Hepatocyte (in vitro differentiated cells): ENCODE data around the gene CDH12.

Experiments
- EZH2 ChIP-seq: fragments of 200-600 bp; sonication (generic); IDR thresholded peaks from 2 replicates; pipeline ENCODE4 v1.6.1; 2016; ENCODE audit warnings: antibody characterized with exemption, mild to moderate bottlenecking, borderline replicate concordance
- TF ChIP-seq, protein P1 (sequence below): fragments of 200-600 bp; sonication (generic); IDR thresholded peaks from 2 replicates; pipeline ENCODE4 v1.5.1; 2016; ENCODE audit warnings: antibody characterized with exemption, mild to moderate bottlenecking; ENCODE audit not compliant: poor library complexity

DNA sequence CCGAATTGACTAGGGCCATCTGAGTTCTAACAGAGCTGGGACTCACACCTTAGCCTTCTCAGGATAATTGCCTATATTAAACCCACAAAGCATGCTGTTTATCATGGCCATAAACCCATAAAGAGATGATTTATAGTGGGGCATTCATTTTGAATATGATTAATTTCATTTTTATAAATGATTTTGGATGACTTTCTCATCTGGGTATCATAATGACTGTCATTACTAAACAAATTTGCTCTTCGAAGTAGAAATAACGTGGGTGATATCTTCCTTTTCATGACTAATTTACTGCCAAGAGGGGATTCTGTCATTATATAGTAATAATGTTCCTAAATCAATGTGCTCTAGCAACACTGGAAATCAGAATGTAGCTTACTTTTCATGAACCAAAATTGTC, 498.2 kb downstream of the CDH12 start:
- TF ChIP-seq, protein P1, sequence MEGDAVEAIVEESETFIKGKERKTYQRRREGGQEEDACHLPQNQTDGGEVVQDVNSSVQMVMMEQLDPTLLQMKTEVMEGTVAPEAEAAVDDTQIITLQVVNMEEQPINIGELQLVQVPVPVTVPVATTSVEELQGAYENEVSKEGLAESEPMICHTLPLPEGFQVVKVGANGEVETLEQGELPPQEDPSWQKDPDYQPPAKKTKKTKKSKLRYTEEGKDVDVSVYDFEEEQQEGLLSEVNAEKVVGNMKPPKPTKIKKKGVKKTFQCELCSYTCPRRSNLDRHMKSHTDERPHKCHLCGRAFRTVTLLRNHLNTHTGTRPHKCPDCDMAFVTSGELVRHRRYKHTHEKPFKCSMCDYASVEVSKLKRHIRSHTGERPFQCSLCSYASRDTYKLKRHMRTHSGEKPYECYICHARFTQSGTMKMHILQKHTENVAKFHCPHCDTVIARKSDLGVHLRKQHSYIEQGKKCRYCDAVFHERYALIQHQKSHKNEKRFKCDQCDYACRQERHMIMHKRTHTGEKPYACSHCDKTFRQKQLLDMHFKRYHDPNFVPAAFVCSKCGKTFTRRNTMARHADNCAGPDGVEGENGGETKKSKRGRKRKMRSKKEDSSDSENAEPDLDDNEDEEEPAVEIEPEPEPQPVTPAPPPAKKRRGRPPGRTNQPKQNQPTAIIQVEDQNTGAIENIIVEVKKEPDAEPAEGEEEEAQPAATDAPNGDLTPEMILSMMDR: no peak
- no peak for TF ChIP-seq EZH2
